HTR-8/SVneo (cell line): ENCODE results near the gene P2RX4.
"Not testable (repeated sequence)": the region's sequence is repeated elsewhere in the genome, so short reads cannot be mapped to it uniquely, and the experiment has no call there.

Source experiments
- DNase-seq: peaks from one replicate; pipeline ENCODE4 v3.0.0; 2011; ENCODE audit warnings: low spot score, mixed read lengths; ENCODE audit not compliant: insufficient read length
- FAIRE-seq: peaks from 2 replicates; lab custom pipeline; 2011; peaks lifted over from hg19 to GRCh38; lab: Jason Lieb, UNC

The P2RX4 gene

GRCh38 chr12:121264951-121265515, 55.1 kb downstream of the P2RX4 start:
- DNase-seq (no peak), FAIRE-seq (no peak)

- FAIRE-seq (no peak), DNase-seq (no peak)
These were observed 57.9 kb downstream of the P2RX4 start for GRCh38 chr12:121267822-121268221.

GRCh38 chr12:121273364-121273896, 63.5 kb downstream of the P2RX4 start:
- FAIRE-seq (no peak), DNase-seq (no peak)

- FAIRE-seq, result no peak
- no peak for DNase-seq
These were observed 64.3 kb downstream of the P2RX4 start for GRCh38 chr12:121274036-121274763.

GRCh38 chr12:121277374-121277759, 67.4 kb downstream of the P2RX4 start:
- DNase-seq, result no peak
- no peak for FAIRE-seq

GRCh38 chr12:121278169-121279070, 68.5 kb downstream of the P2RX4 start:
- FAIRE-seq (no peak), DNase-seq (no peak)

- DNase-seq (no peak), FAIRE-seq (no peak)
These were observed 69.1 kb downstream of the P2RX4 start for GRCh38 chr12:121279071-121279375.

- FAIRE-seq (no peak), DNase-seq (no peak)
These were observed 69.6 kb downstream of the P2RX4 start for GRCh38 chr12:121279507-121279915.

- DNase-seq, FAIRE-seq: not testable (repeated sequence)
These were observed 70.6 kb downstream of the P2RX4 start for GRCh38 chr12:121280531-121280930.

- DNase-seq, FAIRE-seq: not testable (repeated sequence)
These were observed 71.2 kb downstream of the P2RX4 start for GRCh38 chr12:121281116-121281515.

GRCh38 chr12:121282072-121282742, 72.3 kb downstream of the P2RX4 start:
- FAIRE-seq (no peak), DNase-seq (no peak)

- DNase-seq, FAIRE-seq: not testable (repeated sequence)
These were observed 73.0 kb downstream of the P2RX4 start for GRCh38 chr12:121282910-121283309.

GRCh38 chr12:121283388-121283787, 73.5 kb downstream of the P2RX4 start:
- DNase-seq, result no peak
- FAIRE-seq, result no peak
